Adrenal gland (tissue), 12 donors: Measurements from ENCODE around the gene TM4SF18. TPM values are rescaled to one million over a fixed set of nuclear protein-coding genes. Genes with fewer than 3 reads are reported as not detected.

Experiments
- DNase-seq, 7 donors: peaks; one replicate each; pipeline ENCODE4 v3.0.0-alpha.2; 2019 to 2020
- H3K27ac ChIP-seq, 5 donors: fragments of 200-600 bp; sonication (generic) in 4 of 5; 1 replicate in 3 of 5; 2 replicates in 2 of 5; pipeline versions ENCODE4 v1.5.1 to v1.8.0; 2016 to 2020; ENCODE audit warnings: mild to moderate bottlenecking in 1 of 5
- H3K27me3 ChIP-seq: fragments of 200-600 bp; 2 replicates; pipeline ENCODE4 v1.8.0; 2021
- H3K36me3 ChIP-seq, 2 donors: fragments of 200-600 bp; replicated peaks in 1 of 2; 1 replicate in 1 of 2; 2 replicates in 1 of 2; pipeline versions ENCODE4 v1.5.1 to v1.8.0; 2018 to 2022
- H3K4me1 ChIP-seq, 2 donors: fragments of 200-600 bp; replicated peaks in 1 of 2; 1 replicate in 1 of 2; 2 replicates in 1 of 2; pipeline versions ENCODE4 v1.5.1 to v1.8.0; 2018 to 2021
- H3K4me3 ChIP-seq, 4 donors: fragments of 200-600 bp; sonication (generic) in 3 of 4; one replicate each; pipeline ENCODE4 v1.5.1; 2016 to 2018
- H3K9me3 ChIP-seq, 3 donors: fragments of 200-600 bp; sonication (generic) in 1 of 3; replicated peaks in 1 of 3; 1 replicate in 2 of 3; 2 replicates in 1 of 3; pipeline versions ENCODE4 v1.5.1 to v1.8.0; 2016 to 2021
- CTCF ChIP-seq, 6 experiments: fragments of 450-650 bp in 4 of 6; fragments of 200-600 bp in 2 of 6; sonication (generic) in 1 of 6; IDR thresholded peaks; 1 replicate in 5 of 6; 2 replicates in 1 of 6; pipeline versions ENCODE4 v1.5.1 to v1.8.0; 2016 to 2021; ENCODE audit warnings: antibody characterized with exemption in 6 of 6, mild to moderate bottlenecking in 2 of 6, moderate library complexity in 1 of 6
- POLR2A ChIP-seq, 2 donors: fragments of 450-650 bp; IDR thresholded peaks; one replicate each; pipeline ENCODE4 v1.6.1; 2017; ENCODE audit warnings: antibody characterized with exemption in 2 of 2, mild to moderate bottlenecking in 2 of 2, moderate library complexity in 1 of 2
- whole genome bisulfite sequencing, 4 donors: extraction: QIAGEN DNeasy Blood & Tissue Kit in 2 of 4; methylation state at CpG; one replicate each; pipeline versions ENCODE4 v1.1.5 to v1.1.7; 2013 to 2017; 5-methylcytosine and 5-hydroxymethylcytosine counted together
- intact Hi-C, 2 donors: fragments of 100-400 bp; cut with DNase I; formaldehyde crosslinking; loops; one replicate each; pipeline versions ENCODE4 v1.14.1 to v1.15.0; 2022 to 2023
- polyA plus RNA-seq, 3 donors: library from polyadenylated mRNA; stranded (reverse); fragments of 200-250 nt in 2 of 3; fragments of 350-450 nt in 1 of 3; fragmentation: Illumina TruSeq in 1 of 3; extraction: RNeasy Lipid Tissue Mini Kit (QIAGEN cat#74804) in 1 of 3; gene quantifications; one replicate each; pipeline ENCODE4 v1.2.3, GENCODE V29; 2013 to 2014
- total RNA-seq, 9 donors: library from RNA; depleted of rRNA in 4 of 9; stranded (reverse); fragments of >200 nt in 4 of 9; fragments of 120-200 nt in 1 of 9; fragmentation: NEBNext Ultra II Directional in 1 of 9; extraction: Animal tissue kit (Norgen Biotek cat#: 25700) in 1 of 9; gene quantifications; one replicate each; pipeline versions ENCODE4 v1.1.0 to v1.2.4, GENCODE V29; 2013 to 2023
- donor health status: healthy with polysubstance abuse.
- donor health status: Bipolar disorder and iron deficiency.
- donor health status: DM: yes; HTN: yes; CAD: no.
- donor health status: DM: no; HTN: no; CAD: no.
- donor health status: DM: no; HTN: no; CAD: no.
- donor health status: DM: yes; HTN: yes; CAD: no.

The TM4SF18 gene
- total and polyA plus RNA-seq, 12 donors: 2.4 to 24.9 (median 13.7) TPM

- H3K4me1 ChIP-seq: no peaks in the 10 kb centered on the region
- peak in 4 of 6 experiments; percentile 26 to 45 (median 35) for TF ChIP-seq CTCF (IDR thresholded peaks at IDR 0.05)
- no peak for TF ChIP-seq POLR2A (IDR thresholded peaks at IDR 0.05)
- H3K4me3 ChIP-seq: no peak overlapping the region
- intact Hi-C loops: no loop called here
- H3K27me3 ChIP-seq: no peaks in the 10 kb centered on the region
- WGBS, 4 donors: 66 to 72% (median 71%) methylated on average over 1 to 2 of the region's 2 CpGs
- H3K36me3 ChIP-seq: no peaks in the 10 kb centered on the region
- no peak overlapping the region for H3K27ac ChIP-seq
- no peaks in the 10 kb centered on the region for H3K9me3 ChIP-seq
- DNase-seq: no peak
Observed at GRCh38 chr3:149291178-149291577, 42.3 kb downstream of the TM4SF18 start.

GRCh38 chr3:149288655-149289054, 44.8 kb downstream of the TM4SF18 start:
- intact Hi-C loops: loop anchor here in 1 of 2 donors (10.0 kb wide), 1 partner anchor 66 kb away; no protein-coding TSS in a partner anchor
- DNase-seq: no peak
- WGBS, 4 donors: 77 to 90% (median 81%) methylated on average over 4 to 5 of the region's 5 CpGs

DNA sequence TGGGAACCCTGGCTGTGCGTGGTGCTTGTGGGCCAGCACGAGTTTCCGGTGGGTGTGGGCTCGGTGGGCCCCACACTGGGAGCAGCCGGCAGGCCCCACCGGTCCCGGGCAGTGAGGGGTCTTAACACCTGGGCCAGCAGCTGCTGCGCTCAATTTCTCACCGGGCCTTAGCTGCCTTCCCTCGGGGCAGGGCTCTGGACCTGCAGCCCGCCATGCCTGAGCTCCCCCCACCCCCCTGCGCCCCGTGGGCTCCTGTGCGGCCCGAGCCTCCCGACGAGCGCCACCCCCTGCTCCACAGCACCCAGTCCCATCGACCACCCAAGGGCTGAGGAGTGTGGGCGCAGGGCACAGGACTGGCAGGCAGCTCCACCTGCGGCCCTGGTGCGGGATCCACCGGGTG, 49.4 kb downstream of the TM4SF18 start:
- H3K27ac ChIP-seq: no peak overlapping the region
- H3K4me3 ChIP-seq: no peak overlapping the region
- DNase-seq: no peak
- no peaks in the 10 kb centered on the region for H3K27me3 ChIP-seq
- no peaks in the 10 kb centered on the region for H3K9me3 ChIP-seq
- TF ChIP-seq POLR2A (IDR thresholded peaks at IDR 0.05) (no peak), CTCF (IDR thresholded peaks at IDR 0.05) (no peak)
- no peaks in the 10 kb centered on the region for H3K4me1 ChIP-seq
- WGBS, 4 donors: 90 to 93% (median 90%) methylated on average over 11 to 23 of the region's 23 CpGs; no CpG with 5 or more reads in 1 of the 4 donors
- H3K36me3 ChIP-seq: no peaks in the 10 kb centered on the region
- intact Hi-C loops: loop anchor here in 1 of 2 donors (10.0 kb wide), 1 partner anchor 71 kb away; no protein-coding TSS in a partner anchor

More at GRCh38 chr3:149288655-149289054, 44.8 kb downstream of the TM4SF18 start:
- no peaks in the 10 kb centered on the region for H3K4me1 ChIP-seq
- no peak overlapping the region for H3K4me3 ChIP-seq
- no peaks in the 10 kb centered on the region for H3K36me3 ChIP-seq
- no peaks in the 10 kb centered on the region for H3K9me3 ChIP-seq
- no peak overlapping the region for H3K27ac ChIP-seq
- TF ChIP-seq POLR2A (IDR thresholded peaks at IDR 0.05) (no peak), CTCF (IDR thresholded peaks at IDR 0.05) (no peak)
- H3K27me3 ChIP-seq: no peaks in the 10 kb centered on the region

DNA sequence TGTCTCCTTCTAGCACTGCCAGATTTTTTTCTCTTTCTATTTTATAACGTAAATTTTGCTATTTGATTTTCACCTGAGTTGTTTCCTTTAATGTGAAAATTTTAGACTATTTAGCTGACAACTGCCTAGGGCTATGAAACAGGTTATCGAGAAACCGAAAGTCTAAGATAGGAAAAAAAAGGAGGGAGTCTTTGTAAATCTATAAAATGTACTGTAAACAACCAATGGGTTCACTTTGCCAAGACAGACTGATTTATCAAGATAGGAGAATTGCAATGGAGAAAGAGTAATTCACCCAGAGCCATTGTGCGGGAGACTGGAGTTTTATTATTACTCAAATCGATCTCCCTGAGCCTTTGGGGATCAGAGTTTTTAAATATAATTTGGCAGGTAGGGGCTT, 50.0 kb downstream of the TM4SF18 start:
- Histone ChIP-seq H3K36me3 (no peaks in the 10 kb centered on the region), H3K27me3 (no peaks in the 10 kb centered on the region), H3K27ac (no peak overlapping the region), H3K4me3 (no peak overlapping the region), H3K9me3 (no peaks in the 10 kb centered on the region), H3K4me1 (no peaks in the 10 kb centered on the region)
- no peak for DNase-seq
- 90 to 93% (median 92%) methylated on average over 5 of the region's 5 CpGs for WGBS, 4 donors
- intact Hi-C loops: loop anchor here in 1 of 2 donors (10.0 kb wide), 1 partner anchor 71 kb away; no protein-coding TSS in a partner anchor
- TF ChIP-seq POLR2A (IDR thresholded peaks at IDR 0.05) (no peak), CTCF (IDR thresholded peaks at IDR 0.05) (no peak)
